Measurements from ENCODE around the gene DUSP10.

DUSP10 gene

DNA sequence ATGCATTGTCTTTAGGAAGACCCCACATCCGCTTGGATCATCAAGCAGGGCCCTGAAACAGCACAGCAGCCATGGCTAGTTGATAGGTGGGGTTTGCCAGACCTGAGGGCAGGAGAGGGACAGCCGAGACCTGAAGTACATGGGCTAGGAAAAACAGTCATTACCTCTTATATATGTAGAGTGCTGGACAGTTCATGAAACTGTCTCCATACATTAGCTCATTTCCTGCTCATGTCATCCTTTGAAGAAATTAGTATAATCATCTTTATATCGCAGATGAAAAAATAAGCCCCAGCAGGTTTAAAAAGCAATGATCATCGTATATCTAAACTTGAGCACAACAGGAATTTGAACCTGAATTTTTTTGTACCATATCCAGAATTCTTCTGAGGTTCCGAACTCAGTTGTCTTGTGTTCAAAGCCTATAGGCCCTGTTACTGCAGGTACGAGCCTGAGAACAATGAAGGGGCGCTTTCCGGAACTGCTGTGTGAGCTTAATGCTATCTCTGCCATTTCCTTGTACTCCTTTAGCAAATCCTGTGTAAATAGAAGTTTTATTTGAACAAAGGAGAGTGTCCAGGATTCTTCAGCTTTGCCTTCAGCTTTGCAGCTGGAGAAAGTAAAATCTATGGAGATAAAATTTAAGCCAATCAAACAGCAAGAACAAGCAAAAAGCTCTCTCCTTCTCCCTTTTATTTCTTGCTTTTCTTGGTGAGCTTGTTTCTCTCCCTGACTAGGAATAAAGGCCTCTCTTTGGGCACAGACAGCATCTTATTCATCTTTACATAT, 32.4 kb upstream of the DUSP10 start:
- H3K27ac ChIP-seq = no peak overlapping the region
- TF ChIP-seq, protein P1, sequence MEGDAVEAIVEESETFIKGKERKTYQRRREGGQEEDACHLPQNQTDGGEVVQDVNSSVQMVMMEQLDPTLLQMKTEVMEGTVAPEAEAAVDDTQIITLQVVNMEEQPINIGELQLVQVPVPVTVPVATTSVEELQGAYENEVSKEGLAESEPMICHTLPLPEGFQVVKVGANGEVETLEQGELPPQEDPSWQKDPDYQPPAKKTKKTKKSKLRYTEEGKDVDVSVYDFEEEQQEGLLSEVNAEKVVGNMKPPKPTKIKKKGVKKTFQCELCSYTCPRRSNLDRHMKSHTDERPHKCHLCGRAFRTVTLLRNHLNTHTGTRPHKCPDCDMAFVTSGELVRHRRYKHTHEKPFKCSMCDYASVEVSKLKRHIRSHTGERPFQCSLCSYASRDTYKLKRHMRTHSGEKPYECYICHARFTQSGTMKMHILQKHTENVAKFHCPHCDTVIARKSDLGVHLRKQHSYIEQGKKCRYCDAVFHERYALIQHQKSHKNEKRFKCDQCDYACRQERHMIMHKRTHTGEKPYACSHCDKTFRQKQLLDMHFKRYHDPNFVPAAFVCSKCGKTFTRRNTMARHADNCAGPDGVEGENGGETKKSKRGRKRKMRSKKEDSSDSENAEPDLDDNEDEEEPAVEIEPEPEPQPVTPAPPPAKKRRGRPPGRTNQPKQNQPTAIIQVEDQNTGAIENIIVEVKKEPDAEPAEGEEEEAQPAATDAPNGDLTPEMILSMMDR (IDR thresholded peaks at IDR 0.05) = no peak
- no peak for DNase-seq
- no peak overlapping the region for H3K4me3 ChIP-seq
- intact Hi-C loops (cut with DNase I; ENCODE audit: low total_unique reads) = loop anchor here (2.0 kb wide), 1 partner anchor 23 kb away; no protein-coding TSS in a partner anchor
- H3K4me1 ChIP-seq = no peaks in the 10 kb centered on the region
- no peaks in the 10 kb centered on the region for H3K9me3 ChIP-seq
- H3K27me3 ChIP-seq = no peaks in the 10 kb centered on the region
- no peaks in the 10 kb centered on the region for H3K36me3 ChIP-seq

DNA sequence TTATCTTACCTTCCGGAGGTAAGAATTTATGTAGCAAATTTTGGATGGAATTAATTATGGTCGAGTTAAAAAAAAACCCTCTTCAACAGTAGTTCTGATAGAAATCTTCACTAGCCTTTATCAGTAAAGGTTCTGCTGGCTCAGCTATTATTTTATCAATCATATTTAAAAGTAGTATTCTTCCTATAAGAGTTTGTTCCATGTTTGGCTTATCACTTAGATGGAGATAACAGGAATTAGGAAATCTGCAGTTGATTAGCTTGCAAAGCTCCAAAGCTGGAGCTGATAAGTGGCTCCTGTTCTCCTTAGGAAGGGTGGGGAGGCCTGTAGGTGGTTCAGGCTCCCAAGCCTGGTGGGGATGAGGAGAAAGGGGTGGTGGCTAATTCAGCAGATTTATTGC, 31.5 kb upstream of the DUSP10 start:
- Histone ChIP-seq H3K27ac (no peak overlapping the region), H3K36me3 (no peaks in the 10 kb centered on the region), H3K9me3 (no peaks in the 10 kb centered on the region), H3K27me3 (no peaks in the 10 kb centered on the region), H3K4me3 (no peak overlapping the region), H3K4me1 (no peaks in the 10 kb centered on the region)
- TF ChIP-seq, protein P1 (IDR thresholded peaks at IDR 0.05) = no peak
- intact Hi-C loops (cut with DNase I; ENCODE audit: low total_unique reads) = no loop called here
- no peak for DNase-seq

DNA sequence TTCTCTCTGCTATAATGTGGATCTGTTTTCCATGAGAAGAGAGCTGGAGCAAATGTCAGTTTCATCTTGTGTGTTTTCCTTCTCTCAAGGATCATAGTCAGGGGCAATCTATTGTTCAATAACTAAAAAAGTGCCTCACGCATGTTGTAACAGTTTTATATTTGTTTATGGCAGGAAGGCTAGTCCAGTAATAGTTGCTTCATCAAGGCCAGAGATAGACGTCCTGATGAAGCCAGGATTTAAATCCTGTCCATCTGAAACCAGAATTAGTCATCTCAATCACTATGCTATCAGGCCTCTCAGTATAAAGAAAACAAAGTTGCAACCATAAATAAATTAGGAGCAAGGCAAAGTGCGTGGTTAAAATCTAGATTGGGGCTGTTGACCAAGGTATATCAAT, 30.2 kb upstream of the DUSP10 start:
- Histone ChIP-seq H3K4me1 (no peaks in the 10 kb centered on the region), H3K9me3 (no peaks in the 10 kb centered on the region), H3K36me3 (no peaks in the 10 kb centered on the region), H3K4me3 (no peak overlapping the region), H3K27me3 (no peaks in the 10 kb centered on the region), H3K27ac (no peak overlapping the region)
- TF ChIP-seq, protein P1 (IDR thresholded peaks at IDR 0.05) = no peak
- DNase-seq = no peak
- intact Hi-C loops (cut with DNase I; ENCODE audit: low total_unique reads) = no loop called here

DNA sequence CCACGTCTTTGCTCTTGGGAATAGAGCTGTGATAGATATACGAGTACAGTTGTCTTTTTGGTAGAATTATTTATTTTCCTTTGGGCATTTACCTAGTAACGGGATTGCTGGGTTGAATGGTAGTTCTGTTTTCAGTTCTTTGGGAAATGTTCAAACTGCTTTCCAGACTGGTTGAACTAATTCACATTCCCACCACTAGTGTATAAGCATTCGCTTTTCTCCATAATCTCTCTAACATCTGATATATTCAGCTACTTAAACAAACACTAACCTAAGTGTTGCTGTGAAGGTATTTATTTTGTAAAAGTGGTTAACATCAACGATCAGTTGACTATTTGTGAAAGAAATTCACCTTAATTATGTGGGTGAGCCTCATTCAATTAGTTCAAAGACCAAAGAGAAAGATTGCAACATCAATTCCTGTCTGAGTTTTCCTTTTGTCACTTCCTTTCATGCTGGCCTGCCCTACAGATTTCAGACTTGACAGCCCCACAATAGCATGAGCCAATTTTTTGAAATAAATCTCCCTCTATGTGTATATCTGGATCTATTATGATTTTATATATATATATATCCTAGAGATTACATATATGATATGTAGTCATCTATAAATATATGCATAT, 26.7 kb upstream of the DUSP10 start:
- TF ChIP-seq, protein P1 (IDR thresholded peaks at IDR 0.05) = no peak
- intact Hi-C loops (cut with DNase I; ENCODE audit: low total_unique reads) = no loop called here

GRCh38 chr1:221766210-221766609, 24.3 kb upstream of the DUSP10 start:
- Histone ChIP-seq H3K27ac (no peak overlapping the region), H3K27me3 (no peaks in the 10 kb centered on the region), H3K4me3 (no peak overlapping the region), H3K4me1 (no peaks in the 10 kb centered on the region), H3K36me3 (no peaks in the 10 kb centered on the region), H3K9me3 (no peaks in the 10 kb centered on the region)
- DNase-seq = no peak
- TF ChIP-seq, protein P1 (IDR thresholded peaks at IDR 0.05) = no peak
- intact Hi-C loops (cut with DNase I; ENCODE audit: low total_unique reads) = no loop called here

More for the DNA sequence above, 26.7 kb upstream of the DUSP10 start:
- Histone ChIP-seq H3K4me3 (no peak overlapping the region), H3K27me3 (no peaks in the 10 kb centered on the region), H3K4me1 (no peaks in the 10 kb centered on the region), H3K27ac (no peak overlapping the region), H3K9me3 (no peaks in the 10 kb centered on the region), H3K36me3 (no peaks in the 10 kb centered on the region)
- DNase-seq = no peak
